Gastrocnemius medialis (tissue), 4 donors: ENCODE results near the gene ARF1.

ENCODE experiments used
- CTCF ChIP-seq, 5 experiments: fragments of 450-650 bp in 3 of 5; fragments of 200-600 bp in 2 of 5; sonication (generic) in 2 of 5; IDR thresholded peaks in 4 of 5; conservative IDR thresholded peaks in 1 of 5; 1 replicate in 4 of 5; 2 replicates in 1 of 5; pipeline ENCODE4 v1.5.1; 2016 to 2019; ENCODE audit warnings: antibody characterized with exemption in 5 of 5, mild to moderate bottlenecking in 3 of 5, moderate library complexity in 3 of 5
- POLR2A ChIP-seq, 2 donors: fragments of 450-650 bp; IDR thresholded peaks; one replicate each; pipeline ENCODE4 v1.6.1; 2017; ENCODE audit warnings: antibody characterized with exemption in 2 of 2, mild to moderate bottlenecking in 2 of 2, moderate library complexity in 2 of 2

DNA sequence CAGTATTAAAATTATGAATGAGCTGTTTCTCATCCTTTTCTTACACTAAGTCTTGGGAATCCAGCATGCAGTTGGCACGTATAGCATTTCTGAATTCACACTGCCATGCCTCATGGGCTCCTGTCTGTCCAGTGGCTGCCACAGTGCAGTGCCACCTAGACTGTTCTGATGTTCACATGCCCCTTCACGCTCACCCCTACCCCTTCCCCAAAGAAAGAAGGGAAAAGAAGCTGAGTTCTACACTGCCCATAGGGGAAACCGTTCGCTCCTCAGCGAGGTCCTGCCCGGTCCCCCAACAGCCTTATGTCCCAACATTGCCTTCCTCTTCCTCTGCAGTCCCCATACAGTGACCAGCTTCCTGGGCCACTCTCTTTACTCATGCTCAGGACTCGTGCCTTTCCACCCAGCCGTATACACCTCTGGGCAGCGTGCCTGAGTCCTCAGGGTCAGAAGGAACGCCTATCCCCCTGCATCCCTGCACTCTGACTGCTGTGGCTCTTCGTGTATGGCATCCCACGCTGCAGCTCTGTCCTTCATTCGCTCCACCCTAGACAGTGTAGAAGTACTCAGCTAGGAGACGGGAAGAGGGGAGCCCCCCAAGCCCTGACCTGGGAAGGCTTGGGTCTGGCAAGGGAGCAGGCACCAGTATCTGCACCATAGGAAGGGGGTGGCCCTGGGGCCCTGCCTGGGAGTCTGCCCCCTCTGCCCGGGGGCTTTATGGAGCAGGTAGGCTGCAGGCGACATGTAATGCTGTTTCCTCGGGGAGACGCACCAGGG, 24.1 kb upstream of the ARF1 start:
- TF ChIP-seq CTCF (IDR thresholded peaks at IDR 0.05 in 4 of 5, conservative IDR thresholded peaks at IDR 0.05 in 1 of 5) (no peak), POLR2A (IDR thresholded peaks at IDR 0.05) (no peak)
